Measurements from ENCODE around the gene KLK11. TPM values are rescaled to one million over a fixed set of nuclear protein-coding genes. Genes with fewer than 3 reads are reported as not detected.
A peak's percentile ranks its signal among the peaks of the same experiment; 100 is the strongest.

KLK11 gene
- total RNA-seq (2014; rRNA removed; shearing (Covaris generic)): not detected in 2 replicates

GRCh38 chr19:51026554-51026831 is at the start of gene KLK11:
TSS of gene KLK11 (minus strand) at chr19:51026616. CDS start at chr19:51025631, 985 bp downstream.
- DNase-seq: no peak
- no peaks in the 10 kb centered on the region for H3K36me3 ChIP-seq (replicated peaks; ENCODE audit: control insufficient read depth, insufficient read depth, low read length)
- no peak within 1 kb of the TSS for H3K4me3 ChIP-seq (ENCODE audit: insufficient read depth, low read depth, low read length)
- no peaks in the 10 kb centered on the region for H3K27me3 ChIP-seq (ENCODE audit: control insufficient read depth, insufficient read depth, low read length)

- no peak for DNase-seq
- H3K4me3 ChIP-seq (ENCODE audit: insufficient read depth, low read depth, low read length): no peak overlapping the region
- no peaks in the 10 kb centered on the region for H3K36me3 ChIP-seq (replicated peaks; ENCODE audit: control insufficient read depth, insufficient read depth, low read length)
- H3K27me3 ChIP-seq (ENCODE audit: control insufficient read depth, insufficient read depth, low read length): no peaks in the 10 kb centered on the region
Measured at GRCh38 chr19:51075998-51076397, 49.6 kb upstream of the KLK11 start.

- Histone ChIP-seq H3K36me3 (replicated peaks; ENCODE audit: control insufficient read depth, insufficient read depth, low read length) (no peaks in the 10 kb centered on the region), H3K4me3 (ENCODE audit: insufficient read depth, low read depth, low read length) (no peak overlapping the region), H3K27me3 (ENCODE audit: control insufficient read depth, insufficient read depth, low read length) (no peaks in the 10 kb centered on the region; the same call in 1 of the 2 replicates)
- DNase-seq: no peak
Measured at GRCh38 chr19:51071095-51071405, 44.6 kb upstream of the KLK11 start.

- no peak for DNase-seq
- Histone ChIP-seq H3K27me3 (ENCODE audit: control insufficient read depth, insufficient read depth, low read length) (no peaks in the 10 kb centered on the region; the same call in 1 of the 2 replicates), H3K36me3 (replicated peaks; ENCODE audit: control insufficient read depth, insufficient read depth, low read length) (no peaks in the 10 kb centered on the region), H3K4me3 (ENCODE audit: insufficient read depth, low read depth, low read length) (no peak overlapping the region)
Measured at GRCh38 chr19:51070334-51071094, 44.1 kb upstream of the KLK11 start.

GRCh38 chr19:51066393-51067186 is 40.2 kb upstream of the KLK11 start:
- no peak for DNase-seq
- Histone ChIP-seq H3K27me3 (ENCODE audit: control insufficient read depth, insufficient read depth, low read length) (no peaks in the 10 kb centered on the region; the same call in 1 of the 2 replicates), H3K4me3 (ENCODE audit: insufficient read depth, low read depth, low read length) (no peak overlapping the region), H3K36me3 (replicated peaks; ENCODE audit: control insufficient read depth, insufficient read depth, low read length) (no peaks in the 10 kb centered on the region)

- no peak for DNase-seq
- Histone ChIP-seq H3K36me3 (replicated peaks; ENCODE audit: control insufficient read depth, insufficient read depth, low read length) (no peaks in the 10 kb centered on the region), H3K27me3 (ENCODE audit: control insufficient read depth, insufficient read depth, low read length) (no peaks in the 10 kb centered on the region; the same call in 1 of the 2 replicates), H3K4me3 (ENCODE audit: insufficient read depth, low read depth, low read length) (peak overlapping the region; percentile 61)
Measured at GRCh38 chr19:51065221-51065960, 39.0 kb upstream of the KLK11 start.

- peak; percentile 93 for DNase-seq
- Histone ChIP-seq H3K4me3 (ENCODE audit: insufficient read depth, low read depth, low read length) (peak within 1 kb of the TSS; percentile 61), H3K36me3 (replicated peaks; ENCODE audit: control insufficient read depth, insufficient read depth, low read length) (no peaks in the 10 kb centered on the region), H3K27me3 (ENCODE audit: control insufficient read depth, insufficient read depth, low read length) (no peaks in the 10 kb centered on the region; the same call in 1 of the 2 replicates)
Measured at GRCh38 chr19:51064534-51065220, 38.3 kb upstream of the KLK11 start, which contains the start of gene KLK13. TSS of gene KLK13 (minus strand) at chr19:51065092. CDS start at chr19:51065067, 25 bp downstream.

- Histone ChIP-seq H3K36me3 (replicated peaks; ENCODE audit: control insufficient read depth, insufficient read depth, low read length) (no peaks in the 10 kb centered on the region), H3K27me3 (ENCODE audit: control insufficient read depth, insufficient read depth, low read length) (no peaks in the 10 kb centered on the region), H3K4me3 (ENCODE audit: insufficient read depth, low read depth, low read length) (no peak overlapping the region)
- no peak for DNase-seq
Measured at GRCh38 chr19:51063664-51064063, 37.2 kb upstream of the KLK11 start.

GRCh38 chr19:51060973-51061372 is 34.6 kb upstream of the KLK11 start:
- no peak for DNase-seq
- H3K36me3 ChIP-seq (replicated peaks; ENCODE audit: control insufficient read depth, insufficient read depth, low read length): no peaks in the 10 kb centered on the region
- H3K4me3 ChIP-seq (ENCODE audit: insufficient read depth, low read depth, low read length): no peak overlapping the region
- H3K27me3 ChIP-seq (ENCODE audit: control insufficient read depth, insufficient read depth, low read length): no peaks in the 10 kb centered on the region

- DNase-seq: no peak
- Histone ChIP-seq H3K36me3 (replicated peaks; ENCODE audit: control insufficient read depth, insufficient read depth, low read length) (no peaks in the 10 kb centered on the region), H3K27me3 (ENCODE audit: control insufficient read depth, insufficient read depth, low read length) (no peaks in the 10 kb centered on the region), H3K4me3 (ENCODE audit: insufficient read depth, low read depth, low read length) (no peak overlapping the region)
Measured at GRCh38 chr19:51060336-51060735, 33.9 kb upstream of the KLK11 start.

- H3K4me3 ChIP-seq (ENCODE audit: insufficient read depth, low read depth, low read length): no peak overlapping the region
- H3K27me3 ChIP-seq (ENCODE audit: control insufficient read depth, insufficient read depth, low read length): no peaks in the 10 kb centered on the region
- no peaks in the 10 kb centered on the region; the same call in 1 of the 2 replicates for H3K36me3 ChIP-seq (replicated peaks; ENCODE audit: control insufficient read depth, insufficient read depth, low read length)
- no peak for DNase-seq
Measured at GRCh38 chr19:51059715-51060114, 33.3 kb upstream of the KLK11 start.

GRCh38 chr19:51055866-51056265 is 29.4 kb upstream of the KLK11 start:
- no peak for DNase-seq
- no peaks in the 10 kb centered on the region; the same call in 1 of the 2 replicates for H3K36me3 ChIP-seq (replicated peaks; ENCODE audit: control insufficient read depth, insufficient read depth, low read length)
- no peak overlapping the region for H3K4me3 ChIP-seq (ENCODE audit: insufficient read depth, low read depth, low read length)
- no peaks in the 10 kb centered on the region for H3K27me3 ChIP-seq (ENCODE audit: control insufficient read depth, insufficient read depth, low read length)

GRCh38 chr19:51047031-51047335 is 20.6 kb upstream of the KLK11 start:
- DNase-seq: no peak
- Histone ChIP-seq H3K27me3 (ENCODE audit: control insufficient read depth, insufficient read depth, low read length) (no peaks in the 10 kb centered on the region), H3K4me3 (ENCODE audit: insufficient read depth, low read depth, low read length) (no peak overlapping the region), H3K36me3 (replicated peaks; ENCODE audit: control insufficient read depth, insufficient read depth, low read length) (no peaks in the 10 kb centered on the region)

- Histone ChIP-seq H3K36me3 (replicated peaks; ENCODE audit: control insufficient read depth, insufficient read depth, low read length) (no peaks in the 10 kb centered on the region), H3K4me3 (ENCODE audit: insufficient read depth, low read depth, low read length) (no peak overlapping the region), H3K27me3 (ENCODE audit: control insufficient read depth, insufficient read depth, low read length) (no peaks in the 10 kb centered on the region)
- no peak for DNase-seq
Measured at GRCh38 chr19:51044327-51044726, 17.9 kb upstream of the KLK11 start.

All from H7 (cell line).